HEK293 (cell line): ENCODE results near the gene ZNF438.

Experiments used
- CTCF ChIA-PET: fragments of 350-600 bp; formaldehyde crosslinking; extraction: SDS; loops from one replicate; lab custom pipeline; 2021; ENCODE audit warnings: antibody characterized with exemption; lab: Yijun Ruan, JAX
- POLR2A ChIA-PET: fragments of 300-600 bp; formaldehyde crosslinking; extraction: SDS; loops from one replicate; lab custom pipeline; 2020; ENCODE audit warnings: antibody characterized with exemption, inconsistent platforms; lab: Yijun Ruan, JAX
- H3K27ac ChIP-seq: fragments of 200-500 bp; sonication (Bioruptor generic); 2 replicates; pipeline ENCODE4 v1.5.1; 2014; ENCODE audit warnings: low read depth, low read length, control low read depth, inconsistent platforms; ENCODE audit errors: extremely low read depth
- H3K36me3 ChIP-seq, 2 experiments: fragments of 200-500 bp in 1 of 2; sonication (Bioruptor generic) in 1 of 2; 1 replicate in 1 of 2; 2 replicates in 1 of 2; pipeline ENCODE4 v1.5.1; 2014 to 2017; ENCODE audit warnings: inconsistent platforms in 2 of 2, low read length in 2 of 2; ENCODE audit not compliant: control insufficient read depth in 2 of 2, insufficient read depth in 1 of 2
- H3K4me1 ChIP-seq: fragments of 200-500 bp; sonication (Bioruptor generic); 2 replicates; pipeline ENCODE4 v1.5.1; 2014; ENCODE audit warnings: mild to moderate bottlenecking, low read length, inconsistent platforms; ENCODE audit not compliant: control insufficient read depth, insufficient read depth
- H3K4me3 ChIP-seq: 2 replicates; pipeline ENCODE4 v1.5.1; 2011; ENCODE audit warnings: low read depth, mild to moderate bottlenecking, control low read depth, low read length, moderate library complexity
- H3K9me3 ChIP-seq: fragments of 200-500 bp; sonication (Bioruptor generic); 2 replicates; pipeline ENCODE4 v1.5.1; 2014; ENCODE audit warnings: low read depth, low read length, inconsistent platforms; ENCODE audit not compliant: control insufficient read depth, insufficient read depth
- GLIS1 ChIP-seq: fragments of 450-650 bp; formaldehyde crosslinking; IDR thresholded peaks from 2 replicates; pipeline ENCODE4 v1.5.1; 2016; ENCODE audit warnings: missing biosample characterization, missing genetic modification characterization
- GLIS2 ChIP-seq: fragments of 450-650 bp; formaldehyde crosslinking; IDR thresholded peaks from 2 replicates; pipeline ENCODE4 v1.5.1; 2016; ENCODE audit warnings: missing biosample characterization, missing genetic modification characterization
- KLF10 ChIP-seq: fragments of 450-650 bp; IDR thresholded peaks from 2 replicates; pipeline ENCODE4 v1.5.1; 2018; ENCODE audit warnings: missing biosample characterization, mild to moderate bottlenecking, missing genetic modification characterization
- MZF1 ChIP-seq: fragments of 450-650 bp; formaldehyde crosslinking; IDR thresholded peaks from 2 replicates; pipeline ENCODE4 v1.5.1; 2017; ENCODE audit warnings: missing biosample characterization, missing genetic modification characterization, borderline replicate concordance
- RBAK ChIP-seq: fragments of 450-650 bp; formaldehyde crosslinking; IDR thresholded peaks from 2 replicates; pipeline ENCODE4 v1.5.1; 2016; ENCODE audit warnings: missing biosample characterization, missing genetic modification characterization
- SCRT2 ChIP-seq: fragments of 450-650 bp; formaldehyde crosslinking; IDR thresholded peaks from 2 replicates; pipeline ENCODE4 v1.5.1; 2016; ENCODE audit warnings: missing biosample characterization, missing genetic modification characterization
- SETDB1 ChIP-seq: IDR thresholded peaks from one replicate; pipeline ENCODE4 v1.6.1; 2017; ENCODE audit warnings: mild to moderate bottlenecking, low read length, moderate library complexity, mixed read lengths; ENCODE audit not compliant: insufficient read length
- SP3 ChIP-seq: fragments of 450-650 bp; formaldehyde crosslinking; IDR thresholded peaks from 2 replicates; pipeline ENCODE4 v1.5.1; 2016; ENCODE audit warnings: missing biosample characterization, missing genetic modification characterization
- SP7 ChIP-seq: fragments of 450-650 bp; formaldehyde crosslinking; IDR thresholded peaks from 2 replicates; pipeline ENCODE4 v1.5.1; 2016; ENCODE audit warnings: missing biosample characterization, missing genetic modification characterization
- ZFP37 ChIP-seq: fragments of 450-650 bp; formaldehyde crosslinking; IDR thresholded peaks from 2 replicates; pipeline ENCODE4 v1.5.1; 2016; ENCODE audit warnings: missing biosample characterization, missing genetic modification characterization
- ZNF121 ChIP-seq: fragments of 450-650 bp; formaldehyde crosslinking; IDR thresholded peaks from 2 replicates; pipeline ENCODE4 v1.5.1; 2016; ENCODE audit warnings: missing biosample characterization, missing genetic modification characterization
- ZNF132 ChIP-seq: fragments of 450-650 bp; formaldehyde crosslinking; IDR thresholded peaks from 2 replicates; pipeline ENCODE4 v1.5.1; 2017; ENCODE audit warnings: missing biosample characterization, missing genetic modification characterization, borderline replicate concordance
- ZNF146 ChIP-seq: fragments of 450-650 bp; formaldehyde crosslinking; IDR thresholded peaks from 2 replicates; pipeline ENCODE4 v1.5.1; 2016; ENCODE audit warnings: missing biosample characterization, missing genetic modification characterization
- ZNF175 ChIP-seq: fragments of 450-650 bp; formaldehyde crosslinking; IDR thresholded peaks from 2 replicates; pipeline ENCODE4 v1.5.1; 2016; ENCODE audit warnings: missing biosample characterization, missing genetic modification characterization
- ZNF19 ChIP-seq: fragments of 450-650 bp; formaldehyde crosslinking; IDR thresholded peaks from 2 replicates; pipeline ENCODE4; 2016; ENCODE audit warnings: missing biosample characterization, missing genetic modification characterization, low read depth
- ZNF223 ChIP-seq: fragments of 450-650 bp; formaldehyde crosslinking; IDR thresholded peaks from 2 replicates; pipeline ENCODE4 v1.5.1; 2016; ENCODE audit warnings: missing biosample characterization, missing genetic modification characterization
- ZNF266 ChIP-seq: fragments of 450-650 bp; formaldehyde crosslinking; IDR thresholded peaks from 2 replicates; pipeline ENCODE4 v1.5.1; 2016; ENCODE audit warnings: missing biosample characterization, missing genetic modification characterization, low read depth
- ZNF404 ChIP-seq: fragments of 450-650 bp; formaldehyde crosslinking; IDR thresholded peaks from 2 replicates; pipeline ENCODE4 v1.5.1; 2017; ENCODE audit warnings: missing biosample characterization, missing genetic modification characterization
- ZNF48 ChIP-seq: fragments of 450-650 bp; formaldehyde crosslinking; IDR thresholded peaks from 2 replicates; pipeline ENCODE4 v1.5.1; 2016; ENCODE audit warnings: missing biosample characterization, missing genetic modification characterization
- ZNF514 ChIP-seq: fragments of 450-650 bp; formaldehyde crosslinking; IDR thresholded peaks from 2 replicates; pipeline ENCODE4 v1.5.1; 2016; ENCODE audit warnings: missing biosample characterization, missing genetic modification characterization
- ZNF544 ChIP-seq: fragments of 450-650 bp; formaldehyde crosslinking; IDR thresholded peaks from 2 replicates; pipeline ENCODE4 v1.5.0; 2017; ENCODE audit warnings: missing biosample characterization, missing genetic modification characterization
- ZNF548 ChIP-seq: fragments of 450-650 bp; formaldehyde crosslinking; IDR thresholded peaks from 2 replicates; pipeline ENCODE4 v1.5.1; 2016; ENCODE audit warnings: missing biosample characterization, missing genetic modification characterization
- ZNF561 ChIP-seq: fragments of 450-650 bp; IDR thresholded peaks from 2 replicates; pipeline ENCODE4 v1.5.1; 2018; ENCODE audit warnings: missing biosample characterization, missing genetic modification characterization, borderline replicate concordance
- ZNF585B ChIP-seq: fragments of 450-650 bp; formaldehyde crosslinking; IDR thresholded peaks from 2 replicates; pipeline ENCODE4 v1.5.1; 2016; ENCODE audit warnings: missing biosample characterization, missing genetic modification characterization
- ZNF596 ChIP-seq: fragments of 450-650 bp; IDR thresholded peaks from 2 replicates; pipeline ENCODE4 v1.5.0; 2018; ENCODE audit warnings: missing biosample characterization, mild to moderate bottlenecking, missing genetic modification characterization, moderate library complexity
- ZNF624 ChIP-seq: fragments of 450-650 bp; formaldehyde crosslinking; IDR thresholded peaks from 2 replicates; pipeline ENCODE4 v1.5.1; 2017; ENCODE audit warnings: missing biosample characterization, missing genetic modification characterization
- ZNF629 ChIP-seq: fragments of 450-650 bp; formaldehyde crosslinking; IDR thresholded peaks from 2 replicates; pipeline ENCODE4 v1.5.1; 2017; ENCODE audit warnings: missing biosample characterization, missing genetic modification characterization
- ZNF660 ChIP-seq: fragments of 450-650 bp; IDR thresholded peaks from 2 replicates; pipeline ENCODE4 v1.5.1; 2018; ENCODE audit warnings: missing biosample characterization, mild to moderate bottlenecking, missing genetic modification characterization
- TF ChIP-seq, protein P1 (sequence below): fragments of 450-650 bp; IDR thresholded peaks from 2 replicates; pipeline ENCODE4 v1.5.1; 2018; ENCODE audit warnings: missing biosample characterization, mild to moderate bottlenecking, missing genetic modification characterization
- TF ChIP-seq, protein P2 (sequence below): fragments of 450-650 bp; formaldehyde crosslinking; IDR thresholded peaks from 2 replicates; pipeline ENCODE4 v1.5.1; 2016; ENCODE audit warnings: missing biosample characterization, missing genetic modification characterization
- TF ChIP-seq, protein P3 (sequence below): fragments of 450-650 bp; formaldehyde crosslinking; IDR thresholded peaks from 2 replicates; pipeline ENCODE4 v1.5.0; 2017; ENCODE audit warnings: missing biosample characterization, missing genetic modification characterization, borderline replicate concordance

Gene ZNF438

DNA sequence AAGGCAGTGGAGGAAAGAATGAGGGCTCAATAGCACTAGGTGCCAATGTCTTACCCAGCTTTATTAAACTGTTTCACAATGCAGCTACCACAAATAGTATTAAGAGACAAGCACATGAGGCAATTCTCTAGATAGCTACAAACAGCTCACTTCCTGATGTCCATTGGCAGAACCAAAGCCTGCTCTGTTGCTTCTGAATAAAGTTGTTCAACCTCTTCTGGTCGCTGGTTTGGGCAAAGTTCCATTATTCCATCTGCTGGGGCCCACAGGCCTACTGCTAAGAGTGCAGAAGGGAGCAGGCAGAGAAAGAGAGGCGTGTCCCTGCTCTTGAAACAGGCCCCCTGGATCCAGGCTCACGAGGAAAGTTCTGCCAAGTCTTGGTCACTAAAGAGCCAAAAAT, 173.9 kb downstream of the ZNF438 start:
- no peaks in the 10 kb centered on the region for H3K36me3 ChIP-seq
- CTCF ChIA-PET: no interaction called here
- TF ChIP-seq SP7 (tag by site-specific recombination) (no peak), ZNF544 (no peak), RBAK (tag by site-specific recombination) (no peak), GLIS1 (tag by site-specific recombination) (no peak), ZNF660 (tag by site-specific recombination) (no peak), ZNF48 (no peak), GLIS2 (tag by site-specific recombination) (no peak), ZFP37 (no peak), ZNF596 (tag by site-specific recombination) (no peak), ZNF514 (tag by site-specific recombination) (no peak), ZNF266 (tag by site-specific recombination) (no peak), ZNF624 (no peak), ZNF561 (tag by site-specific recombination) (no peak), ZNF223 (tag by site-specific recombination) (no peak)
- TF ChIP-seq, protein P1, sequence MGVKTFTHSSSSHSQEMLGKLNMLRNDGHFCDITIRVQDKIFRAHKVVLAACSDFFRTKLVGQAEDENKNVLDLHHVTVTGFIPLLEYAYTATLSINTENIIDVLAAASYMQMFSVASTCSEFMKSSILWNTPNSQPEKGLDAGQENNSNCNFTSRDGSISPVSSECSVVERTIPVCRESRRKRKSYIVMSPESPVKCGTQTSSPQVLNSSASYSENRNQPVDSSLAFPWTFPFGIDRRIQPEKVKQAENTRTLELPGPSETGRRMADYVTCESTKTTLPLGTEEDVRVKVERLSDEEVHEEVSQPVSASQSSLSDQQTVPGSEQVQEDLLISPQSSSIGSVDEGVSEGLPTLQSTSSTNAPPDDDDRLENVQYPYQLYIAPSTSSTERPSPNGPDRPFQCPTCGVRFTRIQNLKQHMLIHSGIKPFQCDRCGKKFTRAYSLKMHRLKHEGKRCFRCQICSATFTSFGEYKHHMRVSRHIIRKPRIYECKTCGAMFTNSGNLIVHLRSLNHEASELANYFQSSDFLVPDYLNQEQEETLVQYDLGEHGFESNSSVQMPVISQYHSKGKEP (tag by site-specific recombination): no peak
- TF ChIP-seq, protein P2, sequence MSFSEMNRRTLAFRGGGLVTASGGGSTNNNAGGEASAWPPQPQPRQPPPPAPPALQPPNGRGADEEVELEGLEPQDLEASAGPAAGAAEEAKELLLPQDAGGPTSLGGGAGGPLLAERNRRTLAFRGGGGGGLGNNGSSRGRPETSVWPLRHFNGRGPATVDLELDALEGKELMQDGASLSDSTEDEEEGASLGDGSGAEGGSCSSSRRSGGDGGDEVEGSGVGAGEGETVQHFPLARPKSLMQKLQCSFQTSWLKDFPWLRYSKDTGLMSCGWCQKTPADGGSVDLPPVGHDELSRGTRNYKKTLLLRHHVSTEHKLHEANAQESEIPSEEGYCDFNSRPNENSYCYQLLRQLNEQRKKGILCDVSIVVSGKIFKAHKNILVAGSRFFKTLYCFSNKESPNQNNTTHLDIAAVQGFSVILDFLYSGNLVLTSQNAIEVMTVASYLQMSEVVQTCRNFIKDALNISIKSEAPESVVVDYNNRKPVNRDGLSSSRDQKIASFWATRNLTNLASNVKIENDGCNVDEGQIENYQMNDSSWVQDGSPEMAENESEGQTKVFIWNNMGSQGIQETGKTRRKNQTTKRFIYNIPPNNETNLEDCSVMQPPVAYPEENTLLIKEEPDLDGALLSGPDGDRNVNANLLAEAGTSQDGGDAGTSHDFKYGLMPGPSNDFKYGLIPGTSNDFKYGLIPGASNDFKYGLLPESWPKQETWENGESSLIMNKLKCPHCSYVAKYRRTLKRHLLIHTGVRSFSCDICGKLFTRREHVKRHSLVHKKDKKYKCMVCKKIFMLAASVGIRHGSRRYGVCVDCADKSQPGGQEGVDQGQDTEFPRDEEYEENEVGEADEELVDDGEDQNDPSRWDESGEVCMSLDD (tag by site-specific recombination): no peak
- POLR2A ChIA-PET: no interaction called here
- no peaks in the 10 kb centered on the region for H3K9me3 ChIP-seq
- no peak overlapping the region for H3K27ac ChIP-seq
- H3K4me1 ChIP-seq: no peaks in the 10 kb centered on the region
- no peak overlapping the region for H3K4me3 ChIP-seq

DNA sequence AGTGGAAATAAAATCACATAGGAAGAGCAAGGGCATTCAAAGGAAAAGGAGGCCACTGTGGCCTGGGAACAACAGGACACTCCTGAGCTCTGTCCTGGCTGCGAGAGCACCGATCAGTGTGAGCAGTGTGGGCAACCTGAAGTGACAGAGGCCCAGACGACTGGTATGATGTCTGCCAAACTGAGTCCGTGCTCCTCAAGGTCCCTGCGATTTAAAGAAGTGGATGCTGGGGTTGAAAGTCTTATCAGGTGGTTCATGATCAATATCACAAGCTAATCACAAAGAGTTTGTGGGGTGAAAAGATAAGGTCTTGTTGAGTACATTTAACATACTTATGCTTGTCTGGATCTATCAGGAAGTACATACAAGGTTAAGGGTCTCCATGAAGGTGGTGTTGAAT, 176.5 kb downstream of the ZNF438 start:
- H3K9me3 ChIP-seq: no peaks in the 10 kb centered on the region
- POLR2A ChIA-PET: no interaction called here
- TF ChIP-seq ZNF146 (tag by site-specific recombination): no peak
- no peak for TF ChIP-seq SETDB1
- no peak for TF ChIP-seq SCRT2 (tag by site-specific recombination)
- no peak for TF ChIP-seq KLF10 (tag by site-specific recombination)
- TF ChIP-seq, protein P3, sequence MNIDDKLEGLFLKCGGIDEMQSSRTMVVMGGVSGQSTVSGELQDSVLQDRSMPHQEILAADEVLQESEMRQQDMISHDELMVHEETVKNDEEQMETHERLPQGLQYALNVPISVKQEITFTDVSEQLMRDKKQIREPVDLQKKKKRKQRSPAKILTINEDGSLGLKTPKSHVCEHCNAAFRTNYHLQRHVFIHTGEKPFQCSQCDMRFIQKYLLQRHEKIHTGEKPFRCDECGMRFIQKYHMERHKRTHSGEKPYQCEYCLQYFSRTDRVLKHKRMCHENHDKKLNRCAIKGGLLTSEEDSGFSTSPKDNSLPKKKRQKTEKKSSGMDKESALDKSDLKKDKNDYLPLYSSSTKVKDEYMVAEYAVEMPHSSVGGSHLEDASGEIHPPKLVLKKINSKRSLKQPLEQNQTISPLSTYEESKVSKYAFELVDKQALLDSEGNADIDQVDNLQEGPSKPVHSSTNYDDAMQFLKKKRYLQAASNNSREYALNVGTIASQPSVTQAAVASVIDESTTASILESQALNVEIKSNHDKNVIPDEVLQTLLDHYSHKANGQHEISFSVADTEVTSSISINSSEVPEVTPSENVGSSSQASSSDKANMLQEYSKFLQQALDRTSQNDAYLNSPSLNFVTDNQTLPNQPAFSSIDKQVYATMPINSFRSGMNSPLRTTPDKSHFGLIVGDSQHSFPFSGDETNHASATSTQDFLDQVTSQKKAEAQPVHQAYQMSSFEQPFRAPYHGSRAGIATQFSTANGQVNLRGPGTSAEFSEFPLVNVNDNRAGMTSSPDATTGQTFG (tag by site-specific recombination): no peak
- TF ChIP-seq ZNF548 (tag by site-specific recombination): no peak
- TF ChIP-seq MZF1 (tag by site-specific recombination): no peak
- no peak for TF ChIP-seq ZNF223 (tag by site-specific recombination)
- no peak for TF ChIP-seq ZNF585B (tag by site-specific recombination)
- no peak for TF ChIP-seq ZNF404
- TF ChIP-seq, protein P1 (tag by site-specific recombination): no peak
- no peak for TF ChIP-seq ZNF629 (tag by site-specific recombination)
- TF ChIP-seq ZNF48: no peak
- no peak for TF ChIP-seq ZNF175 (tag by site-specific recombination)
- TF ChIP-seq ZFP37: no peak
- TF ChIP-seq SP3 (tag by site-specific recombination): no peak
- no peak for TF ChIP-seq ZNF132 (tag by site-specific recombination)
- no peak for TF ChIP-seq ZNF121
- no peak for TF ChIP-seq ZNF19

More for the DNA sequence above, 176.5 kb downstream of the ZNF438 start:
- Histone ChIP-seq H3K27ac (no peak overlapping the region), H3K36me3 (no peaks in the 10 kb centered on the region), H3K4me3 (no peak overlapping the region), H3K4me1 (no peaks in the 10 kb centered on the region)
- CTCF ChIA-PET: interaction anchor here (0.6 kb wide), 1 partner anchor 629 kb away, joined by 3 read pairs; no protein-coding TSS in a partner anchor
